ENCODE results near the gene ADGRB3.

DNA sequence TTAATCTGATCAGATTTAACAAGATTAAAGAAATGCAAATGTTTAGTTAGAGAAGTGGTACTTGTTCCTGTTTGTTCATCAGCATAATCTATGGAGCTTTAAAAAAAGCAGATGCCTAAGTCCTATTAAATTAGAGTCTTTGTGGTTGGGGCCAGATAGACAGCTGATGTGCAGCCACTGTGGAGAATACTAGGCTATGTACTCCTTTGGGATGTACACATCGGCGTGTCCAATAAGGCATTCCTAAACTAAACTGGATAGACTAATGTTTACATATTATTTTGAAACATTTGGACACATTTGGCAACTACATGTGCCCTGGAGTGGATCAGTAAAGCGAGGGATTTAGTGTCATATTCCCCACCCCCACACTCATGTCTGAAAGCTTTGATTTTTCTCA, 702.2 kb downstream of the ADGRB3 start:
- TF ChIP-seq EZH2 (IDR thresholded peaks at IDR 0.05) (no peak), CTCF (IDR thresholded peaks at IDR 0.05) (no peak), EZH2phosphoT487 (IDR thresholded peaks at IDR 0.05) (no peak)

Measured in neural progenitor cell (in vitro differentiated cells).